Uterus (tissue), 4 donors: ENCODE results near the gene FSIP1. TPM values are rescaled to one million over a fixed set of nuclear protein-coding genes. Genes with fewer than 3 reads are reported as not detected.

Experiments
- DNase-seq, 2 donors: peaks; one replicate each; pipeline ENCODE4 v3.0.0-alpha.2; 2019 to 2020
- H3K27ac ChIP-seq, 2 donors: fragments of 200-600 bp; sonication (generic); 1 replicate in 1 of 2; 2 replicates in 1 of 2; pipeline ENCODE4 v1.5.1; 2016 to 2018
- H3K27me3 ChIP-seq, 2 donors: fragments of 200-600 bp; sonication (generic); one replicate each; pipeline ENCODE4 v1.5.1; 2018 to 2019; ENCODE audit warnings: control low read depth in 1 of 2
- H3K36me3 ChIP-seq, 2 donors: fragments of 200-600 bp; sonication (generic); one replicate each; pipeline ENCODE4 v1.5.1; 2019; ENCODE audit warnings: control low read depth in 1 of 2
- H3K4me1 ChIP-seq, 2 donors: fragments of 200-600 bp; sonication (generic); one replicate each; pipeline ENCODE4 v1.5.1; 2018 to 2019; ENCODE audit warnings: control low read depth in 1 of 2
- H3K4me3 ChIP-seq, 2 donors: fragments of 200-600 bp; sonication (generic); 1 replicate in 1 of 2; 2 replicates in 1 of 2; pipeline ENCODE4 v1.5.1; 2018 to 2019; ENCODE audit warnings: mild to moderate bottlenecking in 1 of 2
- H3K9me3 ChIP-seq, 2 donors: fragments of 200-600 bp; sonication (generic); one replicate each; pipeline ENCODE4 v1.5.1; 2019; ENCODE audit warnings: control low read depth in 1 of 2
- CTCF ChIP-seq, 4 experiments: fragments of 200-600 bp in 2 of 4; fragments of 450-650 bp in 2 of 4; sonication (generic) in 2 of 4; IDR thresholded peaks; one replicate each; pipeline ENCODE4 v1.5.1; 2016 to 2019; ENCODE audit warnings: antibody characterized with exemption in 4 of 4, mild to moderate bottlenecking in 2 of 4, moderate library complexity in 1 of 4
- POLR2A ChIP-seq, 2 donors: fragments of 450-650 bp; IDR thresholded peaks; one replicate each; pipeline ENCODE4 v1.6.1; 2016; ENCODE audit warnings: antibody characterized with exemption in 2 of 2, mild to moderate bottlenecking in 1 of 2, moderate library complexity in 1 of 2
- intact Hi-C: fragments of 100-400 bp; cut with DNase I; formaldehyde crosslinking; loops from one replicate; pipeline ENCODE4 v1.15.1; 2023; ENCODE audit warnings: low total_unique reads
- total RNA-seq, 4 donors: library from RNA; depleted of rRNA in 3 of 4; stranded (reverse); fragments of >200 nt in 3 of 4; gene quantifications; one replicate each; pipeline versions ENCODE4 v1.1.0 to v1.2.4, GENCODE V29; 2014 to 2023
- donor health status: DM: yes; HTN: yes; CAD: no.

FSIP1 gene
- total RNA-seq, 4 donors from 2014 or later, result 0.77 to 4.3 (median 2.6) TPM

GRCh38 chr15:39599871-39600270 lies 182.8 kb downstream of the FSIP1 start:
- no peak overlapping the region for H3K27ac ChIP-seq

GRCh38 chr15:39598958-39599845 lies 183.4 kb downstream of the FSIP1 start:
- peaks cover 0 to 6% of the 10 kb centered on the region in 2 donors for H3K36me3 ChIP-seq
- no peak overlapping the region for H3K4me3 ChIP-seq
- H3K27me3 ChIP-seq, result no peaks in the 10 kb centered on the region
- no peaks in the 10 kb centered on the region for H3K4me1 ChIP-seq
- intact Hi-C loops, result no loop called here
- no peak for DNase-seq
- peak overlapping the region in 1 of 2 donors; percentile 0 for H3K27ac ChIP-seq
- no peaks in the 10 kb centered on the region for H3K9me3 ChIP-seq
- no peak for TF ChIP-seq POLR2A (IDR thresholded peaks at IDR 0.05)
- TF ChIP-seq CTCF (IDR thresholded peaks at IDR 0.05), result no peak

More at GRCh38 chr15:39599871-39600270, 182.8 kb downstream of the FSIP1 start:
- no peaks in the 10 kb centered on the region for H3K4me1 ChIP-seq
- H3K27me3 ChIP-seq, result no peaks in the 10 kb centered on the region
- no peaks in the 10 kb centered on the region for H3K9me3 ChIP-seq
- no peak overlapping the region for H3K4me3 ChIP-seq
- DNase-seq, result no peak
- peaks cover 0 to 6% of the 10 kb centered on the region in 2 donors for H3K36me3 ChIP-seq
- TF ChIP-seq CTCF (IDR thresholded peaks at IDR 0.05), result no peak
- no peak for TF ChIP-seq POLR2A (IDR thresholded peaks at IDR 0.05)
- intact Hi-C loops, result no loop called here

- intact Hi-C loops, result no loop called here
- H3K4me1 ChIP-seq, result no peaks in the 10 kb centered on the region
- no peaks in the 10 kb centered on the region for H3K27me3 ChIP-seq
- DNase-seq, result no peak
- no peak overlapping the region for H3K4me3 ChIP-seq
- TF ChIP-seq CTCF (IDR thresholded peaks at IDR 0.05) (no peak), POLR2A (IDR thresholded peaks at IDR 0.05) (no peak)
- H3K27ac ChIP-seq, result no peak overlapping the region
- peaks cover 0 to 6% of the 10 kb centered on the region in 2 donors for H3K36me3 ChIP-seq
- H3K9me3 ChIP-seq, result no peaks in the 10 kb centered on the region
Observed at GRCh38 chr15:39598186-39598850, 184.3 kb downstream of the FSIP1 start.

GRCh38 chr15:39597751-39598185 lies 184.9 kb downstream of the FSIP1 start:
- Histone ChIP-seq H3K27me3 (no peaks in the 10 kb centered on the region), H3K4me3 (no peak overlapping the region), H3K9me3 (no peaks in the 10 kb centered on the region), H3K4me1 (no peaks in the 10 kb centered on the region), H3K27ac (no peak overlapping the region), H3K36me3 (peaks cover 0 to 6% of the 10 kb centered on the region in 2 donors)
- no peak for TF ChIP-seq CTCF (IDR thresholded peaks at IDR 0.05)
- TF ChIP-seq POLR2A (IDR thresholded peaks at IDR 0.05), result no peak
- no peak for DNase-seq
- intact Hi-C loops, result no loop called here

GRCh38 chr15:39597336-39597735 lies 185.3 kb downstream of the FSIP1 start:
- intact Hi-C loops, result no loop called here
- H3K4me3 ChIP-seq, result no peak overlapping the region
- no peaks in the 10 kb centered on the region for H3K9me3 ChIP-seq
- TF ChIP-seq POLR2A (IDR thresholded peaks at IDR 0.05) (no peak), CTCF (IDR thresholded peaks at IDR 0.05) (no peak)
- H3K36me3 ChIP-seq, result peaks cover 0 to 6% of the 10 kb centered on the region in 2 donors
- no peaks in the 10 kb centered on the region for H3K27me3 ChIP-seq
- H3K27ac ChIP-seq, result no peak overlapping the region
- peaks cover 0 to 3% of the 10 kb centered on the region in 2 donors for H3K4me1 ChIP-seq
- DNase-seq, result no peak
